Measurements from ENCODE around the gene EYA2. TPM values are rescaled to one million over a fixed set of nuclear protein-coding genes. Genes with fewer than 3 reads are reported as not detected.

Gene EYA2
- total and polyA plus RNA-seq, 2 of the 4 experiments (the other 2 are of a cell fraction) = 2.3 to 5.4 TPM

GRCh38 chr20:47178851-47179250 is 284.2 kb downstream of the EYA2 start:
- in situ Hi-C loops (cut with MboI; ENCODE audit: low sequenced_read_pairs) = no loop called here
- Histone ChIP-seq H3K18ac (ENCODE audit: low read depth, low read length) (no peak overlapping the region), H3K4me3 (ENCODE audit: insufficient read depth, low read depth, low read length) (no peak overlapping the region), H4K91ac (ENCODE audit: insufficient read depth, low read depth, low read length) (no peak overlapping the region), H2BK20ac (ENCODE audit: low read depth, low read length) (no peak overlapping the region), H3K27ac (ENCODE audit: insufficient read depth, low read length) (no peak overlapping the region), H3K23ac (ENCODE audit: low read depth, low read length) (no peak overlapping the region), H3K79me1 (ENCODE audit: low read depth in 1 of 2, low read length in 2 of 2) (no peaks in the 10 kb centered on the region), H3K14ac (replicated peaks; ENCODE audit: low read depth, low read length) (no peak overlapping the region), H3K9me3 (ENCODE audit: control insufficient read depth, insufficient read depth, low read length) (no peaks in the 10 kb centered on the region), H4K20me1 (ENCODE audit: insufficient read depth, low read length) (no peaks in the 10 kb centered on the region), H2BK15ac (ENCODE audit: low read depth, low read length) (no peak overlapping the region), H3K9me1 (ENCODE audit: insufficient read depth, low read length) (no peaks in the 10 kb centered on the region; the same call in 1 of the 2 replicates), H3K4me1 (ENCODE audit: control insufficient read depth, insufficient read depth, low read length) (no peaks in the 10 kb centered on the region), H4K5ac (ENCODE audit: low read depth, low read length) (no peak overlapping the region), H3K56ac (ENCODE audit: extremely low read depth, insufficient read depth, low read length) (no peak overlapping the region), H2BK120ac (ENCODE audit: low read depth, low read length) (no peak overlapping the region), H2BK5ac (ENCODE audit: low read depth, low read length, poor library complexity, severe bottlenecking) (no peak overlapping the region), H2AFZ (replicated peaks; ENCODE audit: low read length, poor library complexity) (no peak overlapping the region), H3K9ac (ENCODE audit: low read depth, low read length) (no peak overlapping the region), H2AK5ac (ENCODE audit: low read depth, low read length) (no peak overlapping the region), H3K4ac (ENCODE audit: low read depth, low read length) (no peak overlapping the region), H3K27me3 (ENCODE audit: control insufficient read depth, insufficient read depth, low read length) (no peaks in the 10 kb centered on the region), H3K36me3 (ENCODE audit: control insufficient read depth, insufficient read depth, low read length) (no peaks in the 10 kb centered on the region; the same call in 1 of the 2 replicates), H2AK9ac (replicated peaks; ENCODE audit: low read depth, low read length, poor library complexity) (no peak overlapping the region), H3K4me2 (ENCODE audit: low read depth, low read length) (no peak overlapping the region), H4K8ac (ENCODE audit: low read depth in 2 of 2, low read length in 2 of 2) (no peak overlapping the region)
- DNase-seq (no peak), ATAC-seq (ENCODE audit: low read depth) (no peak)
- BruUV-seq (replicated peaks) = no TSS peak
- dilution Hi-C loops (cut with HindIII; ENCODE audit: low sequenced_read_pairs, unreplicated experiment) = no loop called here
- TF ChIP-seq MXI1 (IDR thresholded peaks at IDR 0.05; ENCODE audit: borderline replicate concordance, low read depth, low read length) (no peak), MAZ (IDR thresholded peaks at IDR 0.05; ENCODE audit: borderline replicate concordance, low read depth, low read length) (no peak), CHD1 (IDR thresholded peaks at IDR 0.05; ENCODE audit: low read depth, low read length) (no peak), RFX5 (IDR thresholded peaks at IDR 0.05; ENCODE audit: low read depth, low read length) (no peak), RCOR1 (IDR thresholded peaks at IDR 0.05; ENCODE audit: insufficient replicate concordance, low read length) (no peak), USF2 (IDR thresholded peaks at IDR 0.05; ENCODE audit: low read depth, low read length) (no peak), BHLHE40 (IDR thresholded peaks at IDR 0.05; ENCODE audit: low read depth, low read length) (no peak), POLR2A (IDR thresholded peaks at IDR 0.05; ENCODE audit: low read depth, low read length) (no peak), FOS (IDR thresholded peaks at IDR 0.05; ENCODE audit: low read depth, low read length) (no peak), SMC3 (IDR thresholded peaks at IDR 0.05; ENCODE audit: low read depth, low read length) (no peak), CEBPB (IDR thresholded peaks at IDR 0.05; ENCODE audit: low read depth, low read length) (no peak), CTCF (conservative IDR thresholded peaks at IDR 0.05; ENCODE audit: low read depth, low read length) (no peak), MAFK (IDR thresholded peaks at IDR 0.05; ENCODE audit: low read depth, low read length) (no peak), RAD21 (IDR thresholded peaks at IDR 0.05; ENCODE audit: low read length) (no peak), ELK1 (IDR thresholded peaks at IDR 0.05; ENCODE audit: borderline replicate concordance, low read depth, low read length) (no peak), NFE2L2 (IDR thresholded peaks at IDR 0.05; ENCODE audit: low read depth, low read length) (no peak)
- intact Hi-C loops (cut with micrococcal nuclease) = no loop called here
- ChIA-PET POLR2A (ENCODE audit: unreplicated experiment) (no interaction called here), CTCF (no interaction called here)
- no CpG with 5 or more reads among the region's 1 CpG for WGBS, 2 experiments (ENCODE audit: extremely low coverage in 2 of 2, insufficient read length in 1 of 2)

All from IMR-90 (cell line).